Mucosa of stomach (tissue), 1 donor: ENCODE data around the gene PLIN1.

Experiments used
- H3K27me3 ChIP-seq: one replicate; pipeline ENCODE4 v1.7.0; 2013; ENCODE audit warnings: mild to moderate bottlenecking, low read length; ENCODE audit not compliant: control insufficient read depth, insufficient read depth
- H3K36me3 ChIP-seq: one replicate; pipeline ENCODE4 v1.7.0; 2013; ENCODE audit warnings: low read length; ENCODE audit not compliant: control insufficient read depth, insufficient read depth
- H3K4me1 ChIP-seq: one replicate; pipeline ENCODE4 v1.7.0; 2013; ENCODE audit warnings: mild to moderate bottlenecking, low read length; ENCODE audit not compliant: control insufficient read depth, insufficient read depth
- H3K4me3 ChIP-seq: one replicate; pipeline ENCODE4 v1.7.0; 2013; ENCODE audit warnings: low read length
- H3K9ac ChIP-seq: one replicate; pipeline ENCODE4 v1.7.0; 2013; ENCODE audit warnings: mild to moderate bottlenecking, low read length, moderate library complexity
- H3K9me3 ChIP-seq: one replicate; pipeline ENCODE4 v1.7.0; 2013; ENCODE audit warnings: mild to moderate bottlenecking, low read length, moderate library complexity; ENCODE audit not compliant: control insufficient read depth
- donor health status: Pancreatic carcinoma.

The PLIN1 gene

GRCh38 chr15:89647191-89647851, 31.8 kb downstream of the PLIN1 start:
- Histone ChIP-seq H3K36me3 (no peaks in the 10 kb centered on the region), H3K4me3 (no peak overlapping the region), H3K4me1 (peaks cover 7% of the 10 kb centered on the region), H3K9ac (no peak overlapping the region), H3K9me3 (no peaks in the 10 kb centered on the region), H3K27me3 (no peaks in the 10 kb centered on the region)

GRCh38 chr15:89646416-89647141, 32.6 kb downstream of the PLIN1 start:
- H3K4me1 ChIP-seq, result peaks cover 7% of the 10 kb centered on the region
- H3K36me3 ChIP-seq, result no peaks in the 10 kb centered on the region
- no peak overlapping the region for H3K4me3 ChIP-seq
- H3K27me3 ChIP-seq, result no peaks in the 10 kb centered on the region
- H3K9me3 ChIP-seq, result no peaks in the 10 kb centered on the region
- H3K9ac ChIP-seq, result no peak overlapping the region

- Histone ChIP-seq H3K9me3 (no peaks in the 10 kb centered on the region), H3K27me3 (no peaks in the 10 kb centered on the region), H3K4me1 (peaks cover 7% of the 10 kb centered on the region), H3K4me3 (no peak overlapping the region), H3K36me3 (no peaks in the 10 kb centered on the region), H3K9ac (no peak overlapping the region)
Measured at GRCh38 chr15:89645680-89646079, 33.5 kb downstream of the PLIN1 start.

GRCh38 chr15:89642106-89642505, 37.1 kb downstream of the PLIN1 start:
- Histone ChIP-seq H3K4me3 (no peak overlapping the region), H3K36me3 (no peaks in the 10 kb centered on the region), H3K27me3 (no peaks in the 10 kb centered on the region), H3K9me3 (no peaks in the 10 kb centered on the region), H3K4me1 (peaks cover 2% of the 10 kb centered on the region), H3K9ac (no peak overlapping the region)

GRCh38 chr15:89641053-89641452, 38.1 kb downstream of the PLIN1 start:
- H3K36me3 ChIP-seq, result no peaks in the 10 kb centered on the region
- no peaks in the 10 kb centered on the region for H3K27me3 ChIP-seq
- no peak overlapping the region for H3K9ac ChIP-seq
- no peaks in the 10 kb centered on the region for H3K9me3 ChIP-seq
- H3K4me1 ChIP-seq, result no peaks in the 10 kb centered on the region
- H3K4me3 ChIP-seq, result no peak overlapping the region

GRCh38 chr15:89640245-89640644, 38.9 kb downstream of the PLIN1 start:
- Histone ChIP-seq H3K36me3 (no peaks in the 10 kb centered on the region), H3K9me3 (no peaks in the 10 kb centered on the region)

GRCh38 chr15:89633585-89633984, 45.6 kb downstream of the PLIN1 start:
- Histone ChIP-seq H3K9me3 (no peaks in the 10 kb centered on the region), H3K27me3 (no peaks in the 10 kb centered on the region), H3K9ac (no peak overlapping the region), H3K36me3 (no peaks in the 10 kb centered on the region), H3K4me3 (no peak overlapping the region), H3K4me1 (no peaks in the 10 kb centered on the region)

More at GRCh38 chr15:89640245-89640644, 38.9 kb downstream of the PLIN1 start:
- no peak overlapping the region for H3K4me3 ChIP-seq
- no peaks in the 10 kb centered on the region for H3K27me3 ChIP-seq
- H3K9ac ChIP-seq, result no peak overlapping the region
- no peaks in the 10 kb centered on the region for H3K4me1 ChIP-seq

GRCh38 chr15:89632563-89633430, 46.4 kb downstream of the PLIN1 start:
- Histone ChIP-seq H3K4me3 (no peak overlapping the region), H3K36me3 (no peaks in the 10 kb centered on the region), H3K9ac (no peak overlapping the region), H3K9me3 (no peaks in the 10 kb centered on the region), H3K4me1 (no peaks in the 10 kb centered on the region), H3K27me3 (no peaks in the 10 kb centered on the region)

- H3K27me3 ChIP-seq, result no peaks in the 10 kb centered on the region
- no peaks in the 10 kb centered on the region for H3K36me3 ChIP-seq
- no peaks in the 10 kb centered on the region for H3K4me1 ChIP-seq
- no peaks in the 10 kb centered on the region for H3K9me3 ChIP-seq
- no peak overlapping the region for H3K9ac ChIP-seq
- no peak overlapping the region for H3K4me3 ChIP-seq
Measured at GRCh38 chr15:89631902-89632264, 47.3 kb downstream of the PLIN1 start.

GRCh38 chr15:89630974-89631901, 47.9 kb downstream of the PLIN1 start:
- Histone ChIP-seq H3K4me1 (no peaks in the 10 kb centered on the region), H3K9me3 (no peaks in the 10 kb centered on the region), H3K27me3 (no peaks in the 10 kb centered on the region), H3K9ac (no peak overlapping the region), H3K4me3 (no peak overlapping the region), H3K36me3 (no peaks in the 10 kb centered on the region)

GRCh38 chr15:89630260-89630659, 48.9 kb downstream of the PLIN1 start:
- Histone ChIP-seq H3K4me1 (no peaks in the 10 kb centered on the region), H3K27me3 (no peaks in the 10 kb centered on the region), H3K9me3 (no peaks in the 10 kb centered on the region), H3K9ac (no peak overlapping the region), H3K36me3 (no peaks in the 10 kb centered on the region), H3K4me3 (no peak overlapping the region)
